Upper lobe of left lung (tissue), 4 donors: Measurements from ENCODE around the gene NFKBIL1.

Experiments
- CTCF ChIP-seq, 6 experiments: fragments of 450-650 bp in 4 of 6; fragments of 200-600 bp in 2 of 6; sonication (generic) in 2 of 6; IDR thresholded peaks; one replicate each; pipeline ENCODE4 v1.5.1; 2016 to 2019; ENCODE audit warnings: antibody characterized with exemption in 6 of 6
- EP300 ChIP-seq, 4 donors: sonication (generic); formaldehyde crosslinking; IDR thresholded peaks; one replicate each; pipeline ENCODE4 v1.5.1; 2017; ENCODE audit warnings: antibody characterized with exemption in 4 of 4, control low read depth in 2 of 4
- POLR2A ChIP-seq, 4 donors: fragments of 450-650 bp; IDR thresholded peaks; one replicate each; pipeline ENCODE4 v1.5.1; 2016 to 2017; ENCODE audit warnings: antibody characterized with exemption in 4 of 4, mild to moderate bottlenecking in 2 of 4
- POLR2AphosphoS5 ChIP-seq, 2 donors: sonication (generic); formaldehyde crosslinking; IDR thresholded peaks; one replicate each; pipeline ENCODE4 v1.5.1; 2017; ENCODE audit warnings: antibody characterized with exemption in 2 of 2

- TF ChIP-seq POLR2AphosphoS5 (IDR thresholded peaks at IDR 0.05) (no peak), POLR2A (IDR thresholded peaks at IDR 0.05) (no peak), CTCF (IDR thresholded peaks at IDR 0.05) (no peak), EP300 (IDR thresholded peaks at IDR 0.05) (no peak)
Observed at GRCh38 chr6:31580438-31580740, 33.0 kb downstream of the NFKBIL1 start.
